Ascending aorta (tissue), 2 donors: ENCODE data around the gene SPDYE4. TPM values are rescaled to one million over a fixed set of nuclear protein-coding genes. Genes with fewer than 3 reads are reported as not detected.

Experiments
- DNase-seq, 2 donors: peaks; one replicate each; pipeline ENCODE4 v3.0.0-alpha.2; 2019; ENCODE audit warnings: low spot score in 2 of 2
- H3K27ac ChIP-seq, 2 donors: fragments of 200-600 bp; sonication (generic); one replicate each; pipeline ENCODE4 v1.5.1; 2016 to 2017; ENCODE audit warnings: mild to moderate bottlenecking in 1 of 2
- H3K27me3 ChIP-seq: fragments of 200-600 bp; sonication (generic); one replicate; pipeline ENCODE4 v1.5.1; 2017
- H3K36me3 ChIP-seq, 2 donors: fragments of 200-600 bp; sonication (generic); one replicate each; pipeline ENCODE4 v1.5.1; 2016
- H3K4me1 ChIP-seq, 2 donors: fragments of 200-600 bp; sonication (generic); one replicate each; pipeline ENCODE4 v1.5.1; 2016 to 2017; ENCODE audit warnings: mild to moderate bottlenecking in 1 of 2
- H3K4me3 ChIP-seq, 2 donors: fragments of 200-600 bp; sonication (generic); one replicate each; pipeline ENCODE4 v1.5.1; 2016 to 2017; ENCODE audit warnings: mild to moderate bottlenecking in 1 of 2
- H3K9me3 ChIP-seq, 2 donors: fragments of 200-600 bp; sonication (generic); one replicate each; pipeline ENCODE4 v1.5.1; 2016
- CTCF ChIP-seq, 3 experiments: fragments of 200-600 bp in 2 of 3; fragments of 450-650 bp in 1 of 3; sonication (generic) in 2 of 3; IDR thresholded peaks; one replicate each; pipeline ENCODE4 v1.5.1; 2016 to 2019; ENCODE audit warnings: antibody characterized with exemption in 3 of 3, mild to moderate bottlenecking in 1 of 3, moderate library complexity in 1 of 3
- intact Hi-C: fragments of 100-400 bp; cut with DNase I; formaldehyde crosslinking; loops from one replicate; pipeline ENCODE4 v1.15.1; 2023
- total RNA-seq: library from RNA; depleted of rRNA; stranded (reverse); fragments of >200 nt; gene quantifications from one replicate; pipeline ENCODE4 v1.1.0, GENCODE V29; 2016

The SPDYE4 gene
- total RNA-seq, 1 donor from 2014 or later: not detected

GRCh38 chr17:8797621-8798175 is 39.4 kb upstream of the SPDYE4 start:
- Histone ChIP-seq H3K4me1 (no peaks in the 10 kb centered on the region), H3K27me3 (peaks cover 5% of the 10 kb centered on the region), H3K4me3 (no peak overlapping the region), H3K36me3 (no peaks in the 10 kb centered on the region), H3K9me3 (no peaks in the 10 kb centered on the region), H3K27ac (no peak overlapping the region)
- intact Hi-C loops: no loop called here
- no peak for TF ChIP-seq CTCF (IDR thresholded peaks at IDR 0.05)
- no peak for DNase-seq

GRCh38 chr17:8794636-8795035 is 36.3 kb upstream of the SPDYE4 start:
- no peak for DNase-seq
- TF ChIP-seq CTCF (IDR thresholded peaks at IDR 0.05): no peak
- H3K4me3 ChIP-seq: no peak overlapping the region
- peaks cover 5% of the 10 kb centered on the region for H3K27me3 ChIP-seq
- no peak overlapping the region for H3K27ac ChIP-seq
- no peaks in the 10 kb centered on the region for H3K4me1 ChIP-seq
- H3K36me3 ChIP-seq: no peaks in the 10 kb centered on the region
- intact Hi-C loops: no loop called here
- peaks cover 3 to 8% of the 10 kb centered on the region in 2 donors for H3K9me3 ChIP-seq

- H3K4me1 ChIP-seq: no peaks in the 10 kb centered on the region
- no peak for TF ChIP-seq CTCF (IDR thresholded peaks at IDR 0.05)
- no peak overlapping the region for H3K4me3 ChIP-seq
- H3K36me3 ChIP-seq: no peaks in the 10 kb centered on the region
- DNase-seq: no peak
- peaks cover 3 to 8% of the 10 kb centered on the region in 2 donors for H3K9me3 ChIP-seq
- no peak overlapping the region for H3K27ac ChIP-seq
- intact Hi-C loops: no loop called here
- no peaks in the 10 kb centered on the region for H3K27me3 ChIP-seq
Measured at GRCh38 chr17:8793649-8794048, 35.3 kb upstream of the SPDYE4 start.

- H3K9me3 ChIP-seq: peaks cover 3 to 8% of the 10 kb centered on the region in 2 donors
- intact Hi-C loops: no loop called here
- no peaks in the 10 kb centered on the region for H3K36me3 ChIP-seq
Measured at GRCh38 chr17:8792646-8793045, 34.3 kb upstream of the SPDYE4 start.

GRCh38 chr17:8791910-8792270 is 33.5 kb upstream of the SPDYE4 start:
- intact Hi-C loops: no loop called here
- H3K36me3 ChIP-seq: no peaks in the 10 kb centered on the region
- no peak for TF ChIP-seq CTCF (IDR thresholded peaks at IDR 0.05)
- no peaks in the 10 kb centered on the region for H3K27me3 ChIP-seq
- peaks cover 3 to 8% of the 10 kb centered on the region in 2 donors for H3K9me3 ChIP-seq
- no peak for DNase-seq
- no peaks in the 10 kb centered on the region for H3K4me1 ChIP-seq
- H3K4me3 ChIP-seq: no peak overlapping the region
- no peak overlapping the region for H3K27ac ChIP-seq

More at GRCh38 chr17:8792646-8793045, 34.3 kb upstream of the SPDYE4 start:
- no peak overlapping the region for H3K27ac ChIP-seq
- no peaks in the 10 kb centered on the region for H3K4me1 ChIP-seq
- TF ChIP-seq CTCF (IDR thresholded peaks at IDR 0.05): no peak
- no peaks in the 10 kb centered on the region for H3K27me3 ChIP-seq
- no peak overlapping the region for H3K4me3 ChIP-seq
- no peak for DNase-seq
